Fibroblast of mammary gland (primary cell): ENCODE data around the gene LRGUK.
"Not testable (repeated sequence)": the region's sequence is repeated elsewhere in the genome, so short reads cannot be mapped to it uniquely, and the experiment has no call there.

ENCODE experiments used
- DNase-seq: peaks from one replicate; pipeline ENCODE4 v3.0.0-alpha.2; 2010; ENCODE audit warnings: low read depth
- H3K4me3 ChIP-seq: 2 replicates; pipeline ENCODE4 v1.5.1; 2011; ENCODE audit warnings: low read depth, mild to moderate bottlenecking, low read length, moderate library complexity; ENCODE audit not compliant: control insufficient read depth
- CTCF ChIP-seq: conservative IDR thresholded peaks from 2 replicates; pipeline ENCODE4 v1.5.1; 2011; ENCODE audit warnings: low read depth, low read length, inconsistent platforms; ENCODE audit not compliant: control insufficient read depth, insufficient read depth

LRGUK gene

GRCh38 chr7:134210976-134211663, 84.0 kb downstream of the LRGUK start:
- H3K4me3 ChIP-seq = no peak overlapping the region
- no peak for TF ChIP-seq CTCF
- no peak for DNase-seq

GRCh38 chr7:134211817-134212216, 84.7 kb downstream of the LRGUK start:
- no peak for TF ChIP-seq CTCF
- no peak overlapping the region for H3K4me3 ChIP-seq
- DNase-seq = no peak

- no peak overlapping the region for H3K4me3 ChIP-seq
- peak; percentile 49 for DNase-seq
- TF ChIP-seq CTCF = no peak
These were observed 85.7 kb downstream of the LRGUK start for GRCh38 chr7:134212576-134213546.

GRCh38 chr7:134220236-134220635, 93.1 kb downstream of the LRGUK start:
- no peak overlapping the region for H3K4me3 ChIP-seq
- TF ChIP-seq CTCF = no peak
- no peak for DNase-seq

GRCh38 chr7:134231296-134231695, 104.2 kb downstream of the LRGUK start:
- not testable (repeated sequence) for H3K4me3 ChIP-seq, DNase-seq

- no peak overlapping the region for H3K4me3 ChIP-seq
- TF ChIP-seq CTCF = no peak
- DNase-seq = no peak
These were observed 107.1 kb downstream of the LRGUK start for GRCh38 chr7:134234216-134234615.

- no peak for DNase-seq
- no peak overlapping the region for H3K4me3 ChIP-seq
- no peak for TF ChIP-seq CTCF
These were observed 118.1 kb downstream of the LRGUK start for GRCh38 chr7:134245253-134245652.
